Measurements from ENCODE around the gene CYP19A1.

Gene CYP19A1

GRCh38 chr15:51168700-51169099 lies 169.7 kb downstream of the CYP19A1 start:
- no peak overlapping the region for H3K27ac ChIP-seq (replicated peaks)
- H3K4me3 ChIP-seq (replicated peaks; ENCODE audit: insufficient read depth, low read length), result no peak overlapping the region
- TF ChIP-seq SPI1 (IDR thresholded peaks at IDR 0.05; ENCODE audit: borderline replicate concordance, low read depth) (no peak), GABPA (IDR thresholded peaks at IDR 0.05; ENCODE audit: low read depth) (no peak), CTCF (IDR thresholded peaks at IDR 0.05; ENCODE audit: insufficient read depth, low read length) (no peak), POLR2AphosphoS5 (IDR thresholded peaks at IDR 0.05; ENCODE audit: low read depth) (no peak), REST (IDR thresholded peaks at IDR 0.05; ENCODE audit: insufficient replicate concordance, low read depth) (no peak)
- no peak for DNase-seq (ENCODE audit: low read depth in 1 of 2, low spot score in 1 of 2)
- no peaks in the 10 kb centered on the region for H3K27me3 ChIP-seq (ENCODE audit: insufficient read depth, poor library complexity, severe bottlenecking)

GRCh38 chr15:51163843-51164242 lies 174.6 kb downstream of the CYP19A1 start:
- no peak for TF ChIP-seq REST (IDR thresholded peaks at IDR 0.05; ENCODE audit: insufficient replicate concordance, low read depth)
- no peak for TF ChIP-seq SPI1 (IDR thresholded peaks at IDR 0.05; ENCODE audit: borderline replicate concordance, low read depth)
- TF ChIP-seq GABPA (IDR thresholded peaks at IDR 0.05; ENCODE audit: low read depth), result no peak
- TF ChIP-seq CTCF (IDR thresholded peaks at IDR 0.05; ENCODE audit: insufficient read depth, low read length), result no peak
- no peak for TF ChIP-seq POLR2AphosphoS5 (IDR thresholded peaks at IDR 0.05; ENCODE audit: low read depth)
- Histone ChIP-seq H3K27ac (replicated peaks) (no peak overlapping the region), H3K27me3 (ENCODE audit: insufficient read depth, poor library complexity, severe bottlenecking) (no peaks in the 10 kb centered on the region), H3K4me3 (replicated peaks; ENCODE audit: insufficient read depth, low read length) (no peak overlapping the region)
- peak in 1 of 2 experiments; percentile 21 for DNase-seq (ENCODE audit: low read depth in 1 of 2, low spot score in 1 of 2)

- Histone ChIP-seq H3K4me3 (replicated peaks; ENCODE audit: insufficient read depth, low read length) (no peak overlapping the region), H3K27ac (replicated peaks) (peak overlapping the region; percentile 48), H3K27me3 (ENCODE audit: insufficient read depth, poor library complexity, severe bottlenecking) (no peaks in the 10 kb centered on the region)
- TF ChIP-seq CTCF (IDR thresholded peaks at IDR 0.05; ENCODE audit: insufficient read depth, low read length) (peak; percentile 90), REST (IDR thresholded peaks at IDR 0.05; ENCODE audit: insufficient replicate concordance, low read depth) (no peak), SPI1 (IDR thresholded peaks at IDR 0.05; ENCODE audit: borderline replicate concordance, low read depth) (no peak)
- DNase-seq (ENCODE audit: low read depth in 1 of 2, low spot score in 1 of 2), result peak; percentile 55 to 66
Observed at GRCh38 chr15:51162865-51163762, 175.3 kb downstream of the CYP19A1 start.

Data from HL-60 (cell line).